GM23338 (cell line): ENCODE measurements around the gene ABHD3. TPM values are rescaled to one million over a fixed set of nuclear protein-coding genes. Genes with fewer than 3 reads are reported as not detected.

Experiments
- ATAC-seq: fragments of 200-7000 bp; cut with Tn5 transposase; 3 replicates; pipeline ENCODE4 v1.9.1; 2020
- DNase-seq: peaks from one replicate; pipeline ENCODE4 v3.0.0-alpha.2; 2015; ENCODE audit warnings: low spot score
- H2AFZ ChIP-seq: fragments of 200-600 bp; sonication (generic); 2 replicates; pipeline ENCODE4 v1.8.0; 2016; ENCODE audit warnings: antibody characterized with exemption, mild to moderate bottlenecking, moderate library complexity
- H3F3A ChIP-seq: fragments of 200-600 bp; sonication (generic); replicated peaks from 2 replicates; pipeline ENCODE4 v1.8.0; 2017; ENCODE audit warnings: antibody characterized with exemption, mixed run types, low read depth
- H3K27ac ChIP-seq: fragments of 200-600 bp; sonication (generic); 2 replicates; pipeline ENCODE4 v1.6.1; 2016; ENCODE audit warnings: low read depth
- H3K27me3 ChIP-seq: fragments of 200-600 bp; sonication (generic); 2 replicates; pipeline ENCODE4 v1.8.0; 2016; ENCODE audit warnings: mild to moderate bottlenecking, mixed run types, moderate library complexity; ENCODE audit not compliant: insufficient read depth
- H3K36me3 ChIP-seq: fragments of 200-600 bp; sonication (generic); 2 replicates; pipeline ENCODE4 v1.8.0; 2016; ENCODE audit warnings: mild to moderate bottlenecking; ENCODE audit not compliant: insufficient read depth
- H3K4me1 ChIP-seq: fragments of 200-600 bp; sonication (generic); 2 replicates; pipeline ENCODE4 v1.8.0; 2016; ENCODE audit warnings: mild to moderate bottlenecking, moderate library complexity; ENCODE audit not compliant: insufficient read depth
- H3K4me2 ChIP-seq: fragments of 200-600 bp; sonication (generic); 2 replicates; pipeline ENCODE4 v1.7.1; 2017; ENCODE audit warnings: mixed run types
- H3K4me3 ChIP-seq: fragments of 200-600 bp; sonication (generic); 2 replicates; pipeline ENCODE4 v1.6.1; 2016; ENCODE audit warnings: mixed run types
- H3K79me2 ChIP-seq: fragments of 200-600 bp; sonication (generic); replicated peaks from 2 replicates; pipeline ENCODE4 v1.8.0; 2017; ENCODE audit warnings: mild to moderate bottlenecking; ENCODE audit not compliant: insufficient read depth
- H3K9me2 ChIP-seq: fragments of 200-600 bp; sonication (generic); 2 replicates; pipeline ENCODE4 v1.8.0; 2017; ENCODE audit not compliant: insufficient read depth
- H4K20me1 ChIP-seq: fragments of 200-600 bp; sonication (generic); replicated peaks from 2 replicates; pipeline ENCODE4 v1.8.0; 2017; ENCODE audit warnings: mild to moderate bottlenecking; ENCODE audit not compliant: insufficient read depth
- H3K27ac Mint-ChIP-seq: 2 replicates; pipeline ENCODE4 v1.8.0; 2020; ENCODE audit warnings: inconsistent platforms, mild to moderate bottlenecking, moderate library complexity, mixed read lengths
- H3K27me3 Mint-ChIP-seq: 3 replicates; pipeline ENCODE4 v1.8.0; 2022; ENCODE audit warnings: low read depth, mild to moderate bottlenecking, moderate library complexity, mixed read lengths, inconsistent platforms; ENCODE audit not compliant: insufficient read depth, poor library complexity
- H3K36me3 Mint-ChIP-seq: 3 replicates; pipeline ENCODE4 v1.8.0; 2021; ENCODE audit warnings: low read depth, mild to moderate bottlenecking, inconsistent platforms, moderate library complexity, mixed read lengths
- H3K4me1 Mint-ChIP-seq: 3 replicates; pipeline ENCODE4 v1.8.0; 2020; ENCODE audit warnings: mild to moderate bottlenecking, inconsistent platforms, mixed read lengths
- H3K4me3 Mint-ChIP-seq: 3 replicates; pipeline ENCODE4 v1.8.0; 2021; ENCODE audit warnings: moderate library complexity, mild to moderate bottlenecking, inconsistent platforms, mixed read lengths
- H3K9me3 Mint-ChIP-seq: 3 replicates; pipeline ENCODE4 v1.8.0; 2020; ENCODE audit warnings: moderate library complexity, mild to moderate bottlenecking, inconsistent platforms, mixed read lengths
- EZH2 ChIP-seq: fragments of 200-600 bp; sonication (generic); IDR thresholded peaks from one replicate; pipeline ENCODE4 v1.8.0; 2017; ENCODE audit warnings: antibody characterized with exemption, mild to moderate bottlenecking, low read depth; ENCODE audit not compliant: unreplicated experiment
- POLR2AphosphoS5 ChIP-seq: IDR thresholded peaks from 2 replicates; pipeline ENCODE4 v1.6.1; 2016; ENCODE audit warnings: antibody characterized with exemption, low read depth
- STAT1 ChIP-seq: IDR thresholded peaks from one replicate; pipeline ENCODE4 v1.6.1; 2016; ENCODE audit warnings: antibody characterized with exemption; ENCODE audit not compliant: unreplicated experiment
- ZNF114 ChIP-seq: fragments of 250-450 bp; sonication (Bioruptor Pico); IDR thresholded peaks from 2 replicates; pipeline ENCODE4 v1.5.0; 2020; ENCODE audit warnings: mild to moderate bottlenecking, moderate library complexity
- polyA plus RNA-seq: library from polyadenylated mRNA; unstranded; fragments of >200 nt; fragmentation: Nextera tagmentation; extraction: Ambion mirVana; gene quantifications from 2 replicates; pipeline ENCODE4 v1.2.1, GENCODE V29; 2016
- total RNA-seq: library from RNA; depleted of rRNA; stranded (reverse); fragments of >200 nt; shearing (Covaris generic); gene quantifications from 2 replicates; pipeline ENCODE4 v1.2.3, GENCODE V29; 2014
- TF ChIP-seq, protein P1 (sequence below): fragments of 250-450 bp; sonication (Bioruptor Pico); IDR thresholded peaks from 2 replicates; pipeline ENCODE4 v1.5.0; 2020; ENCODE audit warnings: mild to moderate bottlenecking, moderate library complexity

The ABHD3 gene
- total and polyA plus RNA-seq, 2 experiments from 2014 or later: 16.2 to 19.9 TPM

DNA sequence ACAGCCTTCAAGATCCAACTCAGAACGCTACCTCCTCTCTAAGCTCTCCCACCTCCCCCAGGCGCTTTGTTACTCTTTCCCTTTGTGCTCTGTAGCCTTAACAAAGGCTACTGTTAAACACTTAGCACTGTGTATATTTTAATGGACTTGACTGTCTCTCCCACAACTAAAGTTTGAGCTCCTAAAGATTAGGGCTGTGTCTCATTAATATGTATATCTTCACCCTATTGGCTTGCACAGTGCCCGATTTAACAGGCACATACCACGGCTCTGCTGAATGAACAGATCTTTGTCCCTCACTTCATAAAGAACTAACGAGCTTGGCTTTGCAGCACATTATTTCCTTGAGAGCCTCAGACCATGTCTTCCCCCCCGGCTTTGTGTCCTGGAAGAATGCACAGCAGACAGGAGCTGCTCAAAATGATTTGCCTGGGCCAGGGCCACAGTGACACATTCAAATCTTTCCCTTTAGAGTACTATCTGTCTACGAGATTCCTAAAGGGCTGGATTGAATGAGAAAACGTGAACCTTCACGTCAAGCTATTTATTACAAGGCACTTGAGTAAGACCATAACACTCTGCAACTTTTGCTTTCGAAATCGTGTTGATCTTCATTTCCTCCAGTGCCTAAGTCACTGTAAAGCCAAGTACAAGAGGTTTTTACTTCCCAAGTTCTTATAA lies 22.1 kb downstream of the ABHD3 start (continued):
- TF ChIP-seq, protein P1, sequence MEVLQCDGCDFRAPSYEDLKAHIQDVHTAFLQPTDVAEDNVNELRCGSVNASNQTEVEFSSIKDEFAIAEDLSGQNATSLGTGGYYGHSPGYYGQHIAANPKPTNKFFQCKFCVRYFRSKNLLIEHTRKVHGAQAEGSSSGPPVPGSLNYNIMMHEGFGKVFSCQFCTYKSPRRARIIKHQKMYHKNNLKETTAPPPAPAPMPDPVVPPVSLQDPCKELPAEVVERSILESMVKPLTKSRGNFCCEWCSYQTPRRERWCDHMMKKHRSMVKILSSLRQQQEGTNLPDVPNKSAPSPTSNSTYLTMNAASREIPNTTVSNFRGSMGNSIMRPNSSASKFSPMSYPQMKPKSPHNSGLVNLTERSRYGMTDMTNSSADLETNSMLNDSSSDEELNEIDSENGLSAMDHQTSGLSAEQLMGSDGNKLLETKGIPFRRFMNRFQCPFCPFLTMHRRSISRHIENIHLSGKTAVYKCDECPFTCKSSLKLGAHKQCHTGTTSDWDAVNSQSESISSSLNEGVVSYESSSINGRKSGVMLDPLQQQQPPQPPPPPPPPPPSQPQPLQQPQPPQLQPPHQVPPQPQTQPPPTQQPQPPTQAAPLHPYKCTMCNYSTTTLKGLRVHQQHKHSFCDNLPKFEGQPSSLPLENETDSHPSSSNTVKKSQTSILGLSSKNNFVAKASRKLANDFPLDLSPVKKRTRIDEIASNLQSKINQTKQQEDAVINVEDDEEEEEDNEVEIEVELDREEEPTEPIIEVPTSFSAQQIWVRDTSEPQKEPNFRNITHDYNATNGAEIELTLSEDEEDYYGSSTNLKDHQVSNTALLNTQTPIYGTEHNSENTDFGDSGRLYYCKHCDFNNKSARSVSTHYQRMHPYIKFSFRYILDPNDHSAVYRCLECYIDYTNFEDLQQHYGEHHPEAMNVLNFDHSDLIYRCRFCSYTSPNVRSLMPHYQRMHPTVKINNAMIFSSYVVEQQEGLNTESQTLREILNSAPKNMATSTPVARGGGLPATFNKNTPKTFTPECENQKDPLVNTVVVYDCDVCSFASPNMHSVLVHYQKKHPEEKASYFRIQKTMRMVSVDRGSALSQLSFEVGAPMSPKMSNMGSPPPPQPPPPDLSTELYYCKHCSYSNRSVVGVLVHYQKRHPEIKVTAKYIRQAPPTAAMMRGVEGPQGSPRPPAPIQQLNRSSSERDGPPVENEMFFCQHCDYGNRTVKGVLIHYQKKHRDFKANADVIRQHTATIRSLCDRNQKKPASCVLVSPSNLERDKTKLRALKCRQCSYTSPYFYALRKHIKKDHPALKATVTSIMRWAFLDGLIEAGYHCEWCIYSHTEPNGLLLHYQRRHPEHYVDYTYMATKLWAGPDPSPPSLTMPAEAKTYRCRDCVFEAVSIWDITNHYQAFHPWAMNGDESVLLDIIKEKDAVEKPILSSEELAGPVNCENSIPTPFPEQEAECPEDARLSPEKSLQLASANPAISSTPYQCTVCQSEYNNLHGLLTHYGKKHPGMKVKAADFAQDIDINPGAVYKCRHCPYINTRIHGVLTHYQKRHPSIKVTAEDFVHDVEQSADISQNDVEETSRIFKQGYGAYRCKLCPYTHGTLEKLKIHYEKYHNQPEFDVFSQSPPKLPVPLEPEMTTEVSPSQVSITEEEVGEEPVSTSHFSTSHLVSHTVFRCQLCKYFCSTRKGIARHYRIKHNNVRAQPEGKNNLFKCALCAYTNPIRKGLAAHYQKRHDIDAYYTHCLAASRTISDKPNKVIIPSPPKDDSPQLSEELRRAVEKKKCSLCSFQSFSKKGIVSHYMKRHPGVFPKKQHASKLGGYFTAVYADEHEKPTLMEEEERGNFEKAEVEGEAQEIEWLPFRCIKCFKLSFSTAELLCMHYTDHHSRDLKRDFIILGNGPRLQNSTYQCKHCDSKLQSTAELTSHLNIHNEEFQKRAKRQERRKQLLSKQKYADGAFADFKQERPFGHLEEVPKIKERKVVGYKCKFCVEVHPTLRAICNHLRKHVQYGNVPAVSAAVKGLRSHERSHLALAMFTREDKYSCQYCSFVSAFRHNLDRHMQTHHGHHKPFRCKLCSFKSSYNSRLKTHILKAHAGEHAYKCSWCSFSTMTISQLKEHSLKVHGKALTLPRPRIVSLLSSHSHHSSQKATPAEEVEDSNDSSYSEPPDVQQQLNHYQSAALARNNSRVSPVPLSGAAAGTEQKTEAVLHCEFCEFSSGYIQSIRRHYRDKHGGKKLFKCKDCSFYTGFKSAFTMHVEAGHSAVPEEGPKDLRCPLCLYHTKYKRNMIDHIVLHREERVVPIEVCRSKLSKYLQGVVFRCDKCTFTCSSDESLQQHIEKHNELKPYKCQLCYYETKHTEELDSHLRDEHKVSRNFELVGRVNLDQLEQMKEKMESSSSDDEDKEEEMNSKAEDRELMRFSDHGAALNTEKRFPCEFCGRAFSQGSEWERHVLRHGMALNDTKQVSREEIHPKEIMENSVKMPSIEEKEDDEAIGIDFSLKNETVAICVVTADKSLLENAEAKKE: no peak
- TF ChIP-seq STAT1 (no peak), EZH2 (no peak), POLR2AphosphoS5 (no peak), ZNF114 (CRISPR knock-in tag) (no peak)

DNA sequence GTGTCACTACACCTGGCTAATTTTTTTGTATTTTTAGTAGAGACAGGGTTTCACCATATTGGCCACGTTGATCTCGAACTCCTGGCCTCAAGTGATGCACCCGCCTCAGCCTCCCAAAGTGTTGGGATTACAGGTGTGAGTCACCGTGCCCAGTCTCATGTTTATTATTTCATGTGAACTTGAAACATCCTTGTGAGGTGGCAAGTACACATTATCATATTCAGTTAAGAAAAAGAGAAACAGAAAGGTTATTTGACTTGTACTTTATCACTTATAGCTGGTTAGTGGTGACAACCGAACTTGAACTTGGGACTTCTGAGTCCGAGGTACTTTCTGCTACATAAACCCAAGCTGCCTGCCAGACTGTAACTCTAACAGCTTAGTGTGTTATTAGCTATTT lies 24.4 kb downstream of the ABHD3 start:
- no peaks in the 10 kb centered on the region for H4K20me1 ChIP-seq
- no peaks in the 10 kb centered on the region for H3F3A ChIP-seq
- no peaks in the 10 kb centered on the region for H3K9me3 Mint-ChIP-seq
- no peaks in the 10 kb centered on the region for H3K79me2 ChIP-seq
- no peak overlapping the region for H2AFZ ChIP-seq
- no peaks in the 10 kb centered on the region for H3K36me3 Mint-ChIP-seq
- H3K27ac ChIP-seq: no peak overlapping the region
- no peaks in the 10 kb centered on the region for H3K27me3 Mint-ChIP-seq
- H3K36me3 ChIP-seq: no peaks in the 10 kb centered on the region
- no peaks in the 10 kb centered on the region for H3K27me3 ChIP-seq
- H3K4me1 Mint-ChIP-seq: peaks cover 5% of the 10 kb centered on the region; the same call in 2 of the 3 replicates
- H3K9me2 ChIP-seq: no peaks in the 10 kb centered on the region
- no peak overlapping the region for H3K4me3 ChIP-seq
- no peak overlapping the region for H3K4me2 ChIP-seq
- no peak for DNase-seq
- H3K27ac Mint-ChIP-seq: no peak overlapping the region
- H3K4me3 Mint-ChIP-seq: no peak overlapping the region
- ATAC-seq: no peak
- H3K4me1 ChIP-seq: peaks cover 10% of the 10 kb centered on the region
- TF ChIP-seq, protein P1: no peak
- TF ChIP-seq POLR2AphosphoS5: no peak
